UCSD-AML1 (cell line): Measurements from ENCODE around the gene PHF21A.

Source experiments
- DNase-seq: peaks from one replicate; lab custom pipeline; 2025; ENCODE audit not compliant: unreplicated experiment; lab: John Stamatoyannopoulos, UW

Gene PHF21A

DNA sequence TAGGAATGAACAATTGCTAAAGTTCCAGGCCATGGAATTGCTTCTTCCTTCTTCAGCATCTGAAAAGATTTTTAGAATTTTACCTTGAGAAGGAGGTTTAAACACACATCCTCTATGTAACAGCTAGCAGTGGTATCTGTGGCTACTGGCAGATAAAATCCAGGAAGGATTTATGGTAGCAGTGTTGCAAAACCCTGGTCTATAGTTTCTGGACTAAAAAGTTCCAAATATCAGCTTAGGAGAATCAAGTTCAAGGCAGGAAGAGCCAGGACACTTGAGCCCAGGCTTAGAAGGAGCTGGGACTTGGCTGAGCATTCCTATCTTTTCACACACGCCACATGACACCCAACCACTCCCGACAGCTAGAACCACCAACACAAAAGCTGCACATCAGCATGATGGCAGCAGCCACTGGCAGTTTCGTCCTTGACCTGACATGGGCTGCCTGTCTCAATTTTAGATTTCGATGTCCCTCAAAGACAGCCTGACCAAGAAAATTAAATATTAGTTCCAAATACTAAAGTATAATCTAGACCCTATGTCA is 184.7 kb downstream of the PHF21A start:
- DNase-seq: no peak

- no peak for DNase-seq
These were observed 185.7 kb downstream of the PHF21A start for GRCh38 chr11:45935349-45936064.

- DNase-seq: no peak
These were observed 186.5 kb downstream of the PHF21A start for GRCh38 chr11:45934580-45935318.

- DNase-seq: no peak
These were observed 187.2 kb downstream of the PHF21A start for GRCh38 chr11:45933846-45934579.

DNA sequence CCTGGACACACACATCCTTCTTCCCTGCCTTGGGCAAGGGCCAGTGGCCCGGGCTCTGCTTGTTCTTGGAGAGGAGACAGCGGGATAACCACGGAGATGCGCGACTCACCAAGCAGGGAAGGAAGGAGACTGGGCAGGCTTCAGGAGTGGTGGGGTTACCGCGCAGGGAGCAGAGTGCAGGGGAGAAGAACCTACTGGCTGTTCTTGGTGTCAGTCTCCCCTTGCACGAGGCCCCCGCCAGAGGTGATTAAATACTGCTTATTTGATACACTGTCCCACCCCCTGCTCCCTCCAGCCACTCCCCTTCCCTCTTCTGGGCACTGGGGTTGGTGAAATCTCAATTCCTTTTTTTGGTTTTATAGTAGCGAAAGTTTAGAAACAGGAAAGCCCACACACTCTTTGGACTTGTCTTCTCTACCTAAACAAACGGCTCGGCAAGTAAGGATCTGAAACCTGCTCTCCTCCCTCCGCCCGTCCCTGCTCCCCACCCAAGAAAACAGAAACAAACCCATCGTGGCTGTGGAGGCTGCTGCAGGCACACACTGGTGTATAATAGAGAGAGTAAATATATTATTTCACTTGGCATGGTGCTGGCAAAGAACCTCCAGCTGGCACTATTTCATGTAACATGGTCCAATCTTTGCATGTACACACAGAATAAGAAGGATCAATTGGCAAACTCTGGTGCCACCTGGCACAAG is 188.0 kb downstream of the PHF21A start:
- no peak for DNase-seq

DNA sequence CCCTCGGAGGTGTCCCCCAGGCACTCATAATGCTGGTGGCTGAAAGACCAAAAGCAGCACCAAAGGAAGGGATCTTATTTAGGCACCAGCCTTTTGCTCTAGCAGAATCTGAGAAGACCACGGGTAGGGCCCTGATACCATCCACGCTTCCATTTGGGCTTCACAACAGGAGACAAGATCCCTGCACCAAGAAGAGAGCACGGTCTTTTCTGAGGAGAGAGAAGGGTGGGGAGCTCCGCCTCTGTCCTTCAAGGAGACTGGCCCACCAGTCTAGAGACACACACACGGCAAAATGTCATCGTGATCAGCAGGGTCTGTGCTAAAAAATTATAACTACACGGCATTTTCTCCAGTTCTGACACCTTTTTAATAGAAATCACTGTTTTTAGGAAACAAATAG is 189.0 kb downstream of the PHF21A start:
- no peak for DNase-seq

DNA sequence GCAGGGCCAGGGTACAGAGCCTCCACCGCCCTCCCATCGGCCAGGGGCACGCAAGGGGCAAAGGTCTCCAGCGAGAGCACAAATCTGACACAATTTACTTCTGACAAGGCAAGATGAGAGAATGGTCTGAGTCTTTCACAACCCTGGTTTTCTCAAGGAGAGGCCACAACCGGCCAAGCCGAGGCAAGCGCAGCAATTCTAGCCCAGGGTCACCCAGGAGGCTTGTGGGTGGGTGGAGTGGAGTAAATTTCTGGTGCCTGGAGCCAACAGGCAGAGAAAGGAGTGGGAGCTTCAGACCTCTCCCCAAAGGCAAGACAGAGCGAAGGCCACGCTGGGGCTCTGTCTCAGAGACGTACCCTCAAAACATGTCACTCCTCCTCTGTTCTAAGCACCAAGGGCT is 189.5 kb downstream of the PHF21A start:
- no peak for DNase-seq

- no peak for DNase-seq
These were observed 190.2 kb downstream of the PHF21A start for GRCh38 chr11:45930951-45931570.

GRCh38 chr11:45930031-45930794 is 191.0 kb downstream of the PHF21A start:
- DNase-seq: peak; percentile 56

DNA sequence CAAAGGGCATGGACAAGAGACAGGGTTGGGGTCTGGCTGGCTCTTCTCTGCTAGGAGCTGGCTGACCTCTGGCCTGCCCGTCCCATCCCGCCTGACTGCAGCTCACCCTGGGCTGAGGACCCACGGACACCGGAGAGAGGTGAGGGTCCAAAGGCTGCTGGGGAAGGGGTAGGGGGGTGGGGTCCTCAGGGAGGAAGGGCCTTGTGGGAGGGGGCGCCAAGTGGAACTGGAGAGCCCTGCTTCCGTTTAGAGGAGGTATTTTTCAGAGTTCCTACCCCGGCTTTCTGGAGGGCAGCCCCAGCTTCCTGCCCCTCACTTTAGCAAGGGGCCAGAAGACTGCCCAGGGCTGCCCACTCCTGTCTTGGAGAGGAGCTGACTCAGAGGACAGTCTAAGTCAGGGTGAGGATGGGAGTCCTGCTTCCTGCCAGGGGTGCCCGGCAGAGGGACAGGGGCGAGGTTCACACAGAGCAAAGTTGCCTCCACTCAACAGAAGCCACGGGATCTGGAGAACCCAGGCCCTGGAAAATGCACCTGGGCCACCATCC is 191.7 kb downstream of the PHF21A start:
- DNase-seq: no peak

DNA sequence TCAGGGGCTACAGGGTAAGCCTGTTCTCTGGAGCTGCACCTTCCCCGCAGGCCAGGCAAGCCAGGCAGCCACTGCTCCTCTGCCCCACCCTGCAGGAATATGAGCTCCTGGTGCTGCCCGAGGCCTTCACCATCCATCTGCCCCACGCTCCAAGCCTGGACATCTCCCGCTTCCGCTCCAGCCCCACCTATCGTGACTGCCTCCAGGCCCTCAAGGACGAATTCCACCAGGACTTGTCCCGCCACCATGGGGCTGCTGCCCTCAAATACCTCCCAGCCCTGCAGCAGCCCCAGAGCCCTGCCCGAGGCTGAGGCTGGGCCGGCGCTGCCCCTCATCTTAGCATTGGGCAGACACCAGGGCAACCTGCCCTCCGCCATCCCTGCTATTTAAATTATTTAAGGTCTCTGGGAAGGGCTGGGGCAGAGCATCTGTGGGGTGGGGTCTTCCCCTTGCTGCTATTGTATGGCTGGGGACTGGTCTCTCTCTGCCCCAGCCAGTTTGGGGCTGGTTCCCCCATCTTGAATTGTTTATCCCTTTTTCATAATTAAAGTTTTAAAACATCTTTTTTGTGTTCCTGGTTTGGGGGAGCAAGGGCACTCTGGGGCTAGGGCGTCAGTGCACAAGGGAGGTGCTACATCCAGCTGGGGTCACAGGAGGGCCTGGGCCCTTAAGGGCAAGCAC is 192.6 kb downstream of the PHF21A start:
- DNase-seq: no peak

GRCh38 chr11:45927684-45928413 is 193.4 kb downstream of the PHF21A start:
- no peak for DNase-seq

- DNase-seq: peak; percentile 32
These were observed 193.9 kb downstream of the PHF21A start for GRCh38 chr11:45927332-45927683.

DNA sequence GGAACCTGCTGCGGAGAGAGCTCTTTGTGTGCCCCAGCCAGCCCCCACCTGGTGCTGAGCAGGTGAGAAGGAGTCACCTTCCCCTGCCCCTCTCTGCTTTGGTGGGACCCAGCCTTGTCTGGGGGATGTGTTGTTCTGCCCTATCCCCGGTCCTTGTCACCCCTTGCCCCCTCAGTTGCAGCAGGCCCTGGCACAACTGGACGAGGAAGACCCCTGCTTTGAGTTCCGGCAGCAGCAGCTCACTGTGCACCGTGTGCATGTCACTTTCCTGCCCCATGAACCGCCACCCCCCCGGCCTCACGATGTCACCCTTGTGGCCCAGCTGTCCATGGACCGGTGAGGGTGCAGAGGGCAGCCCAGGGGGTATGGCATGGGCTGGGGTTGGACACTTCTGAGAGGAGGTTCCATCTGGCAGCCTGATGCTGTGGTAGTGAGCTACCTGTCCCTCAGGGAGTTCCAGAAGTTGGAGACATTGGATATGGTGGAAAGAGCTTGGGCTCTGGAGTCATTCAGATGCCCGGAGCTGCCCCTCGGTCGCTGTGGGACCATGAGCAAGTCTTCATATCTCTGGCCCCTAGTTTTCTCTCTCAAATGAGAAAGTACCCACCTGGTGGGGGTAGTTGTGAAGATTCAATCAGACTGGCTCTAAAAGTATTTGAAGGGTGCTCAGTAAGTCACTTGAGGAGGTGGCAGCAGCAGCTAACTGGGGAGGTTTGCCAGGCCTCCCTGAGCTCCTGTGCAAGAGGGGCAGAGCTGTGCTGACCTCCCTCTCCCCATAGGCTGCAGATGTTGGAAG is 194.5 kb downstream of the PHF21A start:
- no peak for DNase-seq

- no peak for DNase-seq
These were observed 195.3 kb downstream of the PHF21A start for GRCh38 chr11:45926001-45926401.

DNA sequence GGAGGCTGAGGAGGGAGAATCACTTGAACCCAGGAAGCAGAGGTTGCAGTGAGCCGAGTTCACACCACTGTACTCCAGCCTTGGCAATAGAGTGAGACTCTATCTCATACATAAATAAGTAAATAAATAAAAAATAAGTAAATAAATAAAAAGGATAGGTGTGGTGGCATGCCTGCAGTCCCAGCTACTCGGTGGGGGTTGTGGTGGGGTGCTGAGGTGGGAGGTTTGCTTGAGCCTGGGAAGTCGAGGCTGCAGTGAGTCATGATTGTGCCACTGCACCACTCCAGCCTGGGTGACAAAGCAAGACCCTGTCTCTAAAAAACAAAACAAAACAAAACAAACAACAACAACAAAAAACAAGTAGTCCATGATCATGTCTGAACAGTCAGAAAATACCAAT is 195.7 kb downstream of the PHF21A start:
- no peak for DNase-seq

- DNase-seq: no peak
These were observed 196.3 kb downstream of the PHF21A start for GRCh38 chr11:45924927-45925326.
